Neural cell (in vitro differentiated cells): ENCODE results near the gene MYH7B. TPM values are rescaled to one million over a fixed set of nuclear protein-coding genes. Genes with fewer than 3 reads are reported as not detected.

Experiments
- H2AFZ ChIP-seq: fragments of 200-600, 300-800 bp; sonication (generic), shearing (Covaris generic); 2 replicates; pipeline ENCODE4 v1.6.0; 2014; ENCODE audit warnings: low read depth, mild to moderate bottlenecking, antibody characterized with exemption, low read length, moderate library complexity
- H3F3A ChIP-seq: fragments of 200-600 bp; shearing (Covaris generic); 2 replicates; pipeline ENCODE4 v1.6.1; 2016; ENCODE audit warnings: mild to moderate bottlenecking, moderate library complexity, mixed read lengths, antibody characterized with exemption, low read length; ENCODE audit not compliant: insufficient read depth, poor library complexity, severe bottlenecking
- H3K27ac ChIP-seq: fragments of 200-600, 300-800 bp; sonication (generic), shearing (Covaris generic); 2 replicates; pipeline ENCODE4 v1.5.1; 2014; ENCODE audit warnings: mild to moderate bottlenecking, low read length, moderate library complexity
- H3K27me3 ChIP-seq: fragments of 300-800, 200-600 bp; sonication (generic), shearing (Covaris generic); 2 replicates; pipeline ENCODE4 v1.6.0; 2014; ENCODE audit warnings: mild to moderate bottlenecking, low read depth, low read length, moderate library complexity; ENCODE audit not compliant: insufficient read depth
- H3K36me3 ChIP-seq: fragments of 300-800, 200-600 bp; sonication (generic), shearing (Covaris generic); 2 replicates; pipeline ENCODE4 v1.5.1; 2014; ENCODE audit warnings: mild to moderate bottlenecking, antibody characterized with exemption, low read length, moderate library complexity; ENCODE audit not compliant: insufficient read depth
- H3K4me2 ChIP-seq: fragments of 300-800, 200-600 bp; sonication (generic), shearing (Covaris generic); 2 replicates; pipeline ENCODE4 v1.6.0; 2014; ENCODE audit warnings: mild to moderate bottlenecking, low read length
- H3K4me3 ChIP-seq: fragments of 300-800, 200-600 bp; sonication (generic), shearing (Covaris generic); 2 replicates; pipeline ENCODE4 v1.5.1; 2014; ENCODE audit warnings: mild to moderate bottlenecking, low read length, moderate library complexity
- H3K79me2 ChIP-seq: fragments of 200-600 bp; shearing (Covaris generic); replicated peaks from 2 replicates; pipeline ENCODE4 v1.6.0; 2014; ENCODE audit warnings: mild to moderate bottlenecking, low read length, moderate library complexity; ENCODE audit not compliant: insufficient read depth
- H3K9ac ChIP-seq: fragments of 300-800, 200-600 bp; sonication (generic), shearing (Covaris generic); 2 replicates; pipeline ENCODE4 v1.6.1; 2016; ENCODE audit warnings: mild to moderate bottlenecking, low read length, mixed read lengths
- H3K9me2 ChIP-seq: fragments of 200-600 bp; shearing (Covaris generic); 2 replicates; pipeline ENCODE4 v1.6.1; 2016; ENCODE audit warnings: mild to moderate bottlenecking, low read length, mixed read lengths; ENCODE audit not compliant: insufficient read depth
- H3K9me3 ChIP-seq: fragments of 200-600, 300-800 bp; sonication (generic), shearing (Covaris generic); 2 replicates; pipeline ENCODE4 v1.6.1; 2016; ENCODE audit warnings: mild to moderate bottlenecking, mixed run types, low read length, moderate library complexity, mixed read lengths
- H4K20me1 ChIP-seq: fragments of 200-600 bp; shearing (Covaris generic); 2 replicates; pipeline ENCODE4 v1.6.1; 2016; ENCODE audit warnings: mild to moderate bottlenecking, mixed run types; ENCODE audit not compliant: insufficient read depth
- EP300 ChIP-seq: fragments of 450-650 bp; conservative IDR thresholded peaks from 2 replicates; pipeline ENCODE4 v1.6.1; 2014; ENCODE audit warnings: antibody characterized with exemption, mild to moderate bottlenecking, moderate library complexity; ENCODE audit not compliant: poor library complexity, severe bottlenecking
- EZH2 ChIP-seq: fragments of 200-600, 300-800 bp; shearing (Covaris generic), sonication (generic); IDR thresholded peaks from 2 replicates; pipeline ENCODE4 v1.6.1; 2014; ENCODE audit warnings: antibody characterized with exemption, low read length, borderline replicate concordance, mild to moderate bottlenecking; ENCODE audit not compliant: insufficient read depth, poor library complexity, severe bottlenecking
- MXI1 ChIP-seq: fragments of 450-650 bp; conservative IDR thresholded peaks from 2 replicates; pipeline ENCODE4 v1.6.1; 2014; ENCODE audit warnings: antibody characterized with exemption, mild to moderate bottlenecking; ENCODE audit not compliant: poor library complexity, severe bottlenecking
- POLR2AphosphoS5 ChIP-seq: IDR thresholded peaks from 2 replicates; pipeline ENCODE4 v1.6.1; 2012
- RAD21 ChIP-seq: fragments of 450-650 bp; conservative IDR thresholded peaks from 2 replicates; pipeline ENCODE4 v1.6.1; 2014; ENCODE audit warnings: antibody characterized with exemption, mild to moderate bottlenecking, moderate library complexity
- REST ChIP-seq: IDR thresholded peaks from 2 replicates; pipeline ENCODE4 v1.6.1; 2012; ENCODE audit warnings: borderline replicate concordance
- SMC3 ChIP-seq: fragments of 450-650 bp; conservative IDR thresholded peaks from 2 replicates; pipeline ENCODE4 v1.6.1; 2014; ENCODE audit warnings: antibody characterized with exemption, mild to moderate bottlenecking, moderate library complexity; ENCODE audit not compliant: poor library complexity
- TAF1 ChIP-seq: IDR thresholded peaks from 2 replicates; pipeline ENCODE4 v1.6.1; 2012; ENCODE audit warnings: low read depth
- polyA plus RNA-seq: library from polyadenylated mRNA; depleted of rRNA; stranded (reverse); fragments of >200 nt; gene quantifications from 2 replicates; pipeline ENCODE4 v1.2.3, GENCODE V29; 2014
- TF ChIP-seq, protein P1 (sequence below): fragments of 450-650 bp; IDR thresholded peaks from 2 replicates; pipeline ENCODE4 v1.5.1; 2014; ENCODE audit warnings: antibody characterized with exemption, mild to moderate bottlenecking, moderate library complexity; ENCODE audit not compliant: poor library complexity, severe bottlenecking

Gene MYH7B
- polyA plus RNA-seq, 1 donor from 2014 or later = not detected

GRCh38 chr20:34916774-34917354 is 38.8 kb upstream of the MYH7B start:
- H3K36me3 ChIP-seq = no peaks in the 10 kb centered on the region
- H3K4me2 ChIP-seq = no peak overlapping the region
- no peaks in the 10 kb centered on the region for H3K9me3 ChIP-seq
- no peaks in the 10 kb centered on the region for H4K20me1 ChIP-seq
- H3K4me3 ChIP-seq = no peak overlapping the region
- TF ChIP-seq RAD21 (no peak), REST (no peak), SMC3 (no peak), EZH2 (no peak), MXI1 (no peak), POLR2AphosphoS5 (no peak), EP300 (no peak), TAF1 (no peak)
- TF ChIP-seq, protein P1, sequence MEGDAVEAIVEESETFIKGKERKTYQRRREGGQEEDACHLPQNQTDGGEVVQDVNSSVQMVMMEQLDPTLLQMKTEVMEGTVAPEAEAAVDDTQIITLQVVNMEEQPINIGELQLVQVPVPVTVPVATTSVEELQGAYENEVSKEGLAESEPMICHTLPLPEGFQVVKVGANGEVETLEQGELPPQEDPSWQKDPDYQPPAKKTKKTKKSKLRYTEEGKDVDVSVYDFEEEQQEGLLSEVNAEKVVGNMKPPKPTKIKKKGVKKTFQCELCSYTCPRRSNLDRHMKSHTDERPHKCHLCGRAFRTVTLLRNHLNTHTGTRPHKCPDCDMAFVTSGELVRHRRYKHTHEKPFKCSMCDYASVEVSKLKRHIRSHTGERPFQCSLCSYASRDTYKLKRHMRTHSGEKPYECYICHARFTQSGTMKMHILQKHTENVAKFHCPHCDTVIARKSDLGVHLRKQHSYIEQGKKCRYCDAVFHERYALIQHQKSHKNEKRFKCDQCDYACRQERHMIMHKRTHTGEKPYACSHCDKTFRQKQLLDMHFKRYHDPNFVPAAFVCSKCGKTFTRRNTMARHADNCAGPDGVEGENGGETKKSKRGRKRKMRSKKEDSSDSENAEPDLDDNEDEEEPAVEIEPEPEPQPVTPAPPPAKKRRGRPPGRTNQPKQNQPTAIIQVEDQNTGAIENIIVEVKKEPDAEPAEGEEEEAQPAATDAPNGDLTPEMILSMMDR = no peak
- no peaks in the 10 kb centered on the region for H3F3A ChIP-seq
- no peak overlapping the region for H2AFZ ChIP-seq
- H3K27ac ChIP-seq = no peak overlapping the region
- no peak overlapping the region for H3K9ac ChIP-seq
- no peaks in the 10 kb centered on the region for H3K79me2 ChIP-seq
- no peaks in the 10 kb centered on the region for H3K9me2 ChIP-seq
- no peaks in the 10 kb centered on the region for H3K27me3 ChIP-seq

GRCh38 chr20:34920055-34920454 is 35.6 kb upstream of the MYH7B start:
- Histone ChIP-seq H3K9me2 (no peaks in the 10 kb centered on the region), H3K27me3 (no peaks in the 10 kb centered on the region), H3K9ac (no peak overlapping the region), H2AFZ (no peak overlapping the region), H4K20me1 (no peaks in the 10 kb centered on the region), H3K9me3 (no peaks in the 10 kb centered on the region), H3K4me3 (no peak overlapping the region), H3K79me2 (no peaks in the 10 kb centered on the region), H3K36me3 (no peaks in the 10 kb centered on the region), H3K4me2 (no peak overlapping the region), H3F3A (no peaks in the 10 kb centered on the region), H3K27ac (no peak overlapping the region)
- no peak for TF ChIP-seq EP300
- TF ChIP-seq SMC3 = no peak
- no peak for TF ChIP-seq RAD21
- no peak for TF ChIP-seq REST
- no peak for TF ChIP-seq EZH2
- no peak for TF ChIP-seq TAF1
- no peak for TF ChIP-seq MXI1
- TF ChIP-seq, protein P1 = no peak
- no peak for TF ChIP-seq POLR2AphosphoS5
